HCT116 (cell line): Measurements from ENCODE around the gene GABPA. TPM values are rescaled to one million over a fixed set of nuclear protein-coding genes. Genes with fewer than 3 reads are reported as not detected.

Experiments
- ATAC-seq: fragments of 200-7000 bp; cut with Tn5 transposase; 2 replicates; pipeline ENCODE4 v1.9.1; 2020; ENCODE audit warnings: mild to moderate bottlenecking, moderate library complexity
- BruUV-seq: library from RNA; stranded (reverse); fragments of 400-500 nt; replicated peaks from 2 replicates; lab custom pipeline; 2021; lab: Mats Ljungman, UMichigan
- CTCF ChIA-PET: fragments of 300-600 bp; sonication (Branson Sonifier 250); formaldehyde crosslinking; loops from one replicate; lab custom pipeline; 2021; ENCODE audit warnings: antibody characterized with exemption; lab: Charles Lee
- POLR2A ChIA-PET: fragments of 300-600, 350-600 bp; sonication (Branson Sonifier 250); formaldehyde crosslinking; loops from one replicate; lab custom pipeline; 2021; ENCODE audit warnings: antibody characterized with exemption; lab: Charles Lee
- RAD21 ChIA-PET, 2 experiments: fragments of 300-600 bp; sonication (Branson Sonifier 250); formaldehyde crosslinking; loops; one replicate each; lab custom pipeline; 2023; ENCODE audit warnings: low total read pairs in 2 of 2; ENCODE audit not compliant: uncharacterized antibody in 2 of 2, unreplicated experiment in 2 of 2, low non-redundant PET in 1 of 2; lab: Charles Lee
- DNase-seq: peaks from one replicate; pipeline ENCODE4 v3.0.0-alpha.2; 2010; ENCODE audit warnings: low read depth, low spot score
- H2AFZ ChIP-seq: fragments of 200-600 bp; shearing (Covaris generic), sonication (generic); 2 replicates; pipeline ENCODE4 v1.6.1; 2017; ENCODE audit warnings: low read depth, mixed run types, mixed read lengths, antibody characterized with exemption, low read length; ENCODE audit not compliant: poor library complexity, severe bottlenecking
- H3K27ac ChIP-seq: 2 replicates; pipeline ENCODE4 v1.5.1; 2012; ENCODE audit warnings: low read depth, low read length
- H3K27me3 ChIP-seq: fragments of 200-600 bp; sonication (generic); 2 replicates; pipeline ENCODE4 v1.6.1; 2016; ENCODE audit warnings: mixed run types, low read length, mixed read lengths; ENCODE audit not compliant: insufficient read depth
- H3K36me3 ChIP-seq, 2 experiments: fragments of 200-500 bp in 1 of 2; fragments of 200-600 bp in 1 of 2; sonication (Bioruptor generic) in 1 of 2; sonication (generic) in 1 of 2; 2 replicates each; pipeline versions ENCODE4 v1.5.1 to v1.6.1; 2014 to 2016; ENCODE audit warnings: low read length in 2 of 2, inconsistent platforms in 1 of 2, mixed read lengths in 1 of 2, mixed run types in 1 of 2; ENCODE audit not compliant: insufficient read depth in 2 of 2, control insufficient read depth in 1 of 2
- H3K4me1 ChIP-seq, 2 experiments: fragments of 200-600 bp in 1 of 2; sonication (generic) in 1 of 2; 2 replicates each; pipeline versions ENCODE4 v1.5.1 to v1.6.1; 2012 to 2017; ENCODE audit warnings: low read length in 2 of 2, inconsistent platforms in 1 of 2, mild to moderate bottlenecking in 1 of 2, mixed read lengths in 1 of 2, mixed run types in 1 of 2, moderate library complexity in 1 of 2; ENCODE audit not compliant: insufficient read depth in 2 of 2, control insufficient read depth in 1 of 2
- H3K4me2 ChIP-seq: fragments of 200-600 bp; sonication (generic); 2 replicates; pipeline ENCODE4 v1.6.1; 2017; ENCODE audit warnings: mixed run types, low read length, mixed read lengths
- H3K4me3 ChIP-seq, 2 experiments: fragments of 200-600 bp in 1 of 2; sonication (generic) in 1 of 2; replicated peaks in 1 of 2; 2 replicates each; pipeline ENCODE4 v1.5.1; 2011 to 2016; ENCODE audit warnings: low read length in 2 of 2, control low read depth in 1 of 2, low read depth in 1 of 2, mild to moderate bottlenecking in 1 of 2, mixed read lengths in 1 of 2, mixed run types in 1 of 2
- H3K79me2 ChIP-seq: fragments of 200-600 bp; sonication (generic); 2 replicates; pipeline ENCODE4 v1.6.1; 2017; ENCODE audit warnings: mild to moderate bottlenecking, mixed run types, low read length, moderate library complexity, mixed read lengths; ENCODE audit not compliant: insufficient read depth
- H3K9ac ChIP-seq: fragments of 200-600 bp; sonication (generic); 2 replicates; pipeline ENCODE4 v1.6.1; 2016; ENCODE audit warnings: low read length, mixed read lengths
- H3K9me2 ChIP-seq: fragments of 200-600 bp; sonication (generic), shearing (Covaris generic); 2 replicates; pipeline ENCODE4 v1.6.1; 2017; ENCODE audit warnings: mixed run types, mild to moderate bottlenecking, moderate library complexity; ENCODE audit not compliant: insufficient read depth
- H3K9me3 ChIP-seq, 2 experiments: fragments of 200-500 bp in 1 of 2; fragments of 200-600 bp in 1 of 2; sonication (Bioruptor generic) in 1 of 2; sonication (generic) in 1 of 2; 2 replicates each; pipeline ENCODE4 v1.6.1; 2014 to 2017; ENCODE audit warnings: low read length in 2 of 2, mixed read lengths in 2 of 2, inconsistent platforms in 1 of 2, low read depth in 1 of 2, mild to moderate bottlenecking in 1 of 2, mixed run types in 1 of 2, moderate library complexity in 1 of 2; ENCODE audit not compliant: control insufficient read depth in 1 of 2, insufficient read depth in 1 of 2
- H4K20me1 ChIP-seq: fragments of 200-600 bp; sonication (generic), shearing (Covaris generic); 2 replicates; pipeline ENCODE4 v1.6.1; 2017; ENCODE audit warnings: mixed run types, mild to moderate bottlenecking, moderate library complexity; ENCODE audit not compliant: insufficient read depth
- ATF3 ChIP-seq: IDR thresholded peaks from 2 replicates; pipeline ENCODE4 v1.6.1; 2012
- CBX3 ChIP-seq: IDR thresholded peaks from 2 replicates; pipeline ENCODE4 v1.6.1; 2012; ENCODE audit warnings: low read depth
- EGR1 ChIP-seq: IDR thresholded peaks from 2 replicates; pipeline ENCODE4 v1.6.1; 2012; ENCODE audit warnings: low read depth
- ELF1 ChIP-seq: IDR thresholded peaks from 2 replicates; pipeline ENCODE4 v1.6.1; 2012; ENCODE audit warnings: low read depth, borderline replicate concordance
- JUND ChIP-seq: IDR thresholded peaks from 2 replicates; pipeline ENCODE4 v1.6.1; 2012
- POLR2A ChIP-seq: IDR thresholded peaks from 2 replicates; pipeline ENCODE4 v1.7.0; 2011; ENCODE audit warnings: borderline replicate concordance; ENCODE audit not compliant: insufficient read depth, insufficient read length; ENCODE audit errors: extremely low read depth
- RAD21 ChIP-seq: IDR thresholded peaks from 2 replicates; pipeline ENCODE4 v1.6.1; 2012; ENCODE audit warnings: low read depth, mild to moderate bottlenecking
- REST ChIP-seq: IDR thresholded peaks from 2 replicates; pipeline ENCODE4 v1.6.1; 2012; ENCODE audit warnings: low read depth
- SIN3A ChIP-seq: IDR thresholded peaks from 2 replicates; pipeline ENCODE4 v1.6.1; 2012; ENCODE audit warnings: low read depth
- SRF ChIP-seq: IDR thresholded peaks from 2 replicates; pipeline ENCODE4 v1.6.1; 2012; ENCODE audit warnings: low read depth
- ZBTB33 ChIP-seq: IDR thresholded peaks from 2 replicates; pipeline ENCODE4 v1.6.1; 2011; ENCODE audit warnings: mild to moderate bottlenecking, low read length, moderate library complexity; ENCODE audit not compliant: insufficient replicate concordance; ENCODE audit errors: extremely low read depth
- ZFX ChIP-seq: fragments of 450-650 bp; IDR thresholded peaks from 2 replicates; pipeline ENCODE4 v1.6.1; 2017
- ZNF274 ChIP-seq: fragments of 200-500 bp; sonication (Bioruptor generic); IDR thresholded peaks from 2 replicates; pipeline ENCODE4 v1.6.1; 2014; ENCODE audit warnings: mild to moderate bottlenecking, low read depth, low read length, inconsistent platforms
- intact Hi-C: fragments of 100-400 bp; cut with micrococcal nuclease; formaldehyde crosslinking; loops from 2 replicates; pipeline ENCODE4 v1.10.0; 2022
- total RNA-seq: library from RNA; stranded (reverse); gene quantifications from one replicate; pipeline ENCODE4 v1.2.1, GENCODE V29; 2021; ENCODE audit not compliant: unreplicated experiment

GABPA gene
- total RNA-seq, 1 experiment from 2014 or later, result 23.6 TPM

GRCh38 chr21:25760061-25760460, 25.3 kb downstream of the GABPA start:
- no peaks in the 10 kb centered on the region for H3K79me2 ChIP-seq
- ChIA-PET CTCF (interaction anchor here (1.1 kb wide), 1 partner anchor 41 kb away, joined by 4 read pairs; no protein-coding TSS in a partner anchor), RAD21 (no interaction called here), POLR2A (no interaction called here)
- no peak overlapping the region for H3K4me2 ChIP-seq
- intact Hi-C loops, result no loop called here
- no peak for ATAC-seq
- H3K9me2 ChIP-seq, result no peaks in the 10 kb centered on the region
- H3K9ac ChIP-seq, result no peak overlapping the region
- no peak overlapping the region for H2AFZ ChIP-seq
- no peak for DNase-seq
- BruUV-seq, result no TSS peak
- no peaks in the 10 kb centered on the region for H3K9me3 ChIP-seq
- no peaks in the 10 kb centered on the region for H3K27me3 ChIP-seq
- TF ChIP-seq ATF3 (no peak), SIN3A (no peak), JUND (no peak), EGR1 (no peak), SRF (no peak), RAD21 (no peak), ELF1 (no peak), REST (no peak), CBX3 (no peak), POLR2A (no peak), ZBTB33 (no peak), ZFX (no peak), ZNF274 (no peak)
- H3K4me3 ChIP-seq, result no peak overlapping the region
- H3K4me1 ChIP-seq, result no peaks in the 10 kb centered on the region
- H3K36me3 ChIP-seq, result peaks cover 10 to 27% of the 10 kb centered on the region in 2 experiments; a peak in 3 of 4 replicates
- no peaks in the 10 kb centered on the region for H4K20me1 ChIP-seq
- no peak overlapping the region for H3K27ac ChIP-seq
